NCI-H1436 (cell line): ENCODE data around the gene ARHGAP10.

Source experiments
- DNase-seq: peaks from one replicate; lab custom pipeline; 2025; lab: John Stamatoyannopoulos, UW

Gene ARHGAP10

GRCh38 chr4:147825451-147826287 lies 93.8 kb downstream of the ARHGAP10 start:
- DNase-seq, result no peak

GRCh38 chr4:147826288-147826646 lies 94.4 kb downstream of the ARHGAP10 start:
- no peak for DNase-seq

- no peak for DNase-seq
Measured at GRCh38 chr4:147828331-147828905, 96.5 kb downstream of the ARHGAP10 start.

GRCh38 chr4:147829401-147830101 lies 97.7 kb downstream of the ARHGAP10 start:
- no peak for DNase-seq

- no peak for DNase-seq
Measured at GRCh38 chr4:147830102-147830463, 98.2 kb downstream of the ARHGAP10 start.

GRCh38 chr4:147830987-147831386 lies 99.1 kb downstream of the ARHGAP10 start:
- DNase-seq, result no peak

- no peak for DNase-seq
Measured at GRCh38 chr4:147831551-147832171, 99.8 kb downstream of the ARHGAP10 start.

GRCh38 chr4:147833254-147833653 lies 101.4 kb downstream of the ARHGAP10 start:
- DNase-seq, result no peak

- no peak for DNase-seq
Measured at GRCh38 chr4:147833741-147834140, 101.9 kb downstream of the ARHGAP10 start.

GRCh38 chr4:147834480-147834879 lies 102.6 kb downstream of the ARHGAP10 start:
- no peak for DNase-seq

- DNase-seq, result no peak
Measured at GRCh38 chr4:147836807-147837206, 104.9 kb downstream of the ARHGAP10 start.

GRCh38 chr4:147837435-147837834 lies 105.5 kb downstream of the ARHGAP10 start:
- DNase-seq, result no peak

- no peak for DNase-seq
Measured at GRCh38 chr4:147837854-147838253, 106.0 kb downstream of the ARHGAP10 start.

GRCh38 chr4:147839200-147839599 lies 107.3 kb downstream of the ARHGAP10 start:
- DNase-seq, result no peak

GRCh38 chr4:147839663-147840062 lies 107.8 kb downstream of the ARHGAP10 start:
- no peak for DNase-seq

- DNase-seq, result no peak
Measured at GRCh38 chr4:147840838-147841738, 109.2 kb downstream of the ARHGAP10 start.

- no peak for DNase-seq
Measured at GRCh38 chr4:147842573-147842972, 110.7 kb downstream of the ARHGAP10 start.

- peak; percentile 27 for DNase-seq
Measured at GRCh38 chr4:147843162-147843561, 111.3 kb downstream of the ARHGAP10 start.

- no peak for DNase-seq
Measured at GRCh38 chr4:147844781-147845180, 112.9 kb downstream of the ARHGAP10 start.

GRCh38 chr4:147846318-147847155 lies 114.6 kb downstream of the ARHGAP10 start:
- no peak for DNase-seq
